HG03354 (cell line): ENCODE data around the gene PAN3.
"Not testable (repeated sequence)": the region's sequence is repeated elsewhere in the genome, so short reads cannot be mapped to it uniquely, and the experiment has no call there.

ENCODE experiments used
- ATAC-seq: cut with Tn5 transposase; IDR thresholded peaks from one replicate; pipeline ENCODE4 v1.9.1; 2021; ENCODE audit warnings: mild to moderate bottlenecking; ENCODE audit not compliant: unreplicated experiment, poor library complexity, severe bottlenecking

The PAN3 gene

GRCh38 chr13:28129911-28130693 lies 8.2 kb upstream of the PAN3 start:
- no peak for ATAC-seq

- no peak for ATAC-seq
These were observed 6.7 kb upstream of the PAN3 start for GRCh38 chr13:28131646-28132045.

GRCh38 chr13:28136916-28137315 lies 1.4 kb upstream of the PAN3 start:
- ATAC-seq: no peak

GRCh38 chr13:28137596-28137995 lies 749 bp upstream of the PAN3 start:
- peak; percentile 3 for ATAC-seq

- peak; percentile 50 for ATAC-seq
These were observed 568 bp downstream of the PAN3 start for GRCh38 chr13:28138756-28139470.

- ATAC-seq: no peak
These were observed 2.2 kb downstream of the PAN3 start for GRCh38 chr13:28140433-28141125.

GRCh38 chr13:28141542-28141941 lies 3.2 kb downstream of the PAN3 start:
- not testable (repeated sequence) for ATAC-seq

- no peak for ATAC-seq
These were observed 6.7 kb downstream of the PAN3 start for GRCh38 chr13:28145049-28145448.

GRCh38 chr13:28147495-28147894 lies 9.2 kb downstream of the PAN3 start:
- no peak for ATAC-seq

- no peak for ATAC-seq
These were observed 20.7 kb downstream of the PAN3 start for GRCh38 chr13:28159057-28159456.

GRCh38 chr13:28161370-28161769 lies 23.0 kb downstream of the PAN3 start:
- ATAC-seq: no peak

GRCh38 chr13:28163587-28163986 lies 25.2 kb downstream of the PAN3 start:
- ATAC-seq: no peak

- ATAC-seq: no peak
These were observed 27.9 kb downstream of the PAN3 start for GRCh38 chr13:28166257-28166656.

- no peak for ATAC-seq
These were observed 32.9 kb downstream of the PAN3 start for GRCh38 chr13:28171266-28171665.

GRCh38 chr13:28172947-28173346 lies 34.6 kb downstream of the PAN3 start:
- no peak for ATAC-seq

- no peak for ATAC-seq
These were observed 35.4 kb downstream of the PAN3 start for GRCh38 chr13:28173793-28174192.

GRCh38 chr13:28177327-28177726 lies 39.0 kb downstream of the PAN3 start:
- no peak for ATAC-seq

- no peak for ATAC-seq
These were observed 39.5 kb downstream of the PAN3 start for GRCh38 chr13:28177877-28178276.

- no peak for ATAC-seq
These were observed 41.6 kb downstream of the PAN3 start for GRCh38 chr13:28179974-28180373.

- no peak for ATAC-seq
These were observed 43.1 kb downstream of the PAN3 start for GRCh38 chr13:28181413-28181812.

GRCh38 chr13:28185256-28185655 lies 46.9 kb downstream of the PAN3 start:
- no peak for ATAC-seq
